Omental fat pad (tissue), 4 donors: ENCODE results near the gene TMEM43. TPM values are rescaled to one million over a fixed set of nuclear protein-coding genes. Genes with fewer than 3 reads are reported as not detected.
A peak's percentile ranks its signal among the peaks of the same experiment; 100 is the strongest.

ENCODE experiments used
- ATAC-seq: fragments of 150-250 bp; one replicate; pipeline ENCODE4 v1.9.1; 2016; ENCODE audit warnings: mild to moderate bottlenecking, moderate library complexity; ENCODE audit not compliant: low FRiP score
- DNase-seq: peaks from one replicate; pipeline ENCODE4 v3.0.0-alpha.2; 2019; ENCODE audit warnings: low spot score
- total RNA-seq, 4 donors: library from RNA; depleted of rRNA; stranded (reverse); fragments of >200 nt; gene quantifications; one replicate each; pipeline ENCODE4 v1.1.0, GENCODE V29; 2016
- TF ChIP-seq, protein P1 (sequence below), 3 donors: fragments of 450-650 bp; IDR thresholded peaks; one replicate each; pipeline ENCODE4 v1.5.1; 2016 to 2017; ENCODE audit warnings: antibody characterized with exemption in 3 of 3, mild to moderate bottlenecking in 3 of 3, moderate library complexity in 2 of 3

TMEM43 gene
- total RNA-seq, 4 donors from 2014 or later: 110 to 143 (median 140) TPM

GRCh38 chr3:14152963-14153355 is 28.1 kb downstream of the TMEM43 start:
- DNase-seq (no peak), ATAC-seq (no peak)
- TF ChIP-seq, protein P1, sequence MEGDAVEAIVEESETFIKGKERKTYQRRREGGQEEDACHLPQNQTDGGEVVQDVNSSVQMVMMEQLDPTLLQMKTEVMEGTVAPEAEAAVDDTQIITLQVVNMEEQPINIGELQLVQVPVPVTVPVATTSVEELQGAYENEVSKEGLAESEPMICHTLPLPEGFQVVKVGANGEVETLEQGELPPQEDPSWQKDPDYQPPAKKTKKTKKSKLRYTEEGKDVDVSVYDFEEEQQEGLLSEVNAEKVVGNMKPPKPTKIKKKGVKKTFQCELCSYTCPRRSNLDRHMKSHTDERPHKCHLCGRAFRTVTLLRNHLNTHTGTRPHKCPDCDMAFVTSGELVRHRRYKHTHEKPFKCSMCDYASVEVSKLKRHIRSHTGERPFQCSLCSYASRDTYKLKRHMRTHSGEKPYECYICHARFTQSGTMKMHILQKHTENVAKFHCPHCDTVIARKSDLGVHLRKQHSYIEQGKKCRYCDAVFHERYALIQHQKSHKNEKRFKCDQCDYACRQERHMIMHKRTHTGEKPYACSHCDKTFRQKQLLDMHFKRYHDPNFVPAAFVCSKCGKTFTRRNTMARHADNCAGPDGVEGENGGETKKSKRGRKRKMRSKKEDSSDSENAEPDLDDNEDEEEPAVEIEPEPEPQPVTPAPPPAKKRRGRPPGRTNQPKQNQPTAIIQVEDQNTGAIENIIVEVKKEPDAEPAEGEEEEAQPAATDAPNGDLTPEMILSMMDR (IDR thresholded peaks at IDR 0.05): no peak

GRCh38 chr3:14153663-14154062 is 28.8 kb downstream of the TMEM43 start:
- TF ChIP-seq, protein P1 (IDR thresholded peaks at IDR 0.05): no peak

GRCh38 chr3:14154276-14154675 is 29.4 kb downstream of the TMEM43 start:
- DNase-seq: no peak
- ATAC-seq: no peak
- TF ChIP-seq, protein P1 (IDR thresholded peaks at IDR 0.05): no peak

More at GRCh38 chr3:14153663-14154062, 28.8 kb downstream of the TMEM43 start:
- ATAC-seq: no peak
- no peak for DNase-seq

GRCh38 chr3:14154895-14155440 is 30.1 kb downstream of the TMEM43 start:
- TF ChIP-seq, protein P1 (IDR thresholded peaks at IDR 0.05): no peak
- DNase-seq (no peak), ATAC-seq (no peak)

DNA sequence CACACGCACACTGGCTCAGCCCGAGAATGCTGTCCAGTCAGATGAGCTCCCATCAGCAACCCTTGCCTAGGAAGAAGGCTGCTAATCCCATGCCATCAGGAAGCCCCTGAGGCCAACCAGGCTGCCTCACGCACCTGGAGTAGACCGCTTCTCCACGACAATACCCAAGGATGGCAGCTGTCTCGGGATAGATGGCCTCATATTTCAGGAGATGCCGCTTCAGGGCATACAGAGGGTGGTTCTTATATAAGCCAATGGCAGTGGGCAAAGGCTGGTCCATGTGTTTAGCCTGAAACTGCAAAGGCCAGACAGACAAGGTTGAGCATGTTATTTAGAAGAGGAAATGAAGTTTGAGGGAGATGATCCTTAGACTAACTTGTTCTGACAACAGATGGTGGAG is 31.3 kb downstream of the TMEM43 start:
- ATAC-seq (no peak), DNase-seq (no peak)
- TF ChIP-seq, protein P1 (IDR thresholded peaks at IDR 0.05): no peak

DNA sequence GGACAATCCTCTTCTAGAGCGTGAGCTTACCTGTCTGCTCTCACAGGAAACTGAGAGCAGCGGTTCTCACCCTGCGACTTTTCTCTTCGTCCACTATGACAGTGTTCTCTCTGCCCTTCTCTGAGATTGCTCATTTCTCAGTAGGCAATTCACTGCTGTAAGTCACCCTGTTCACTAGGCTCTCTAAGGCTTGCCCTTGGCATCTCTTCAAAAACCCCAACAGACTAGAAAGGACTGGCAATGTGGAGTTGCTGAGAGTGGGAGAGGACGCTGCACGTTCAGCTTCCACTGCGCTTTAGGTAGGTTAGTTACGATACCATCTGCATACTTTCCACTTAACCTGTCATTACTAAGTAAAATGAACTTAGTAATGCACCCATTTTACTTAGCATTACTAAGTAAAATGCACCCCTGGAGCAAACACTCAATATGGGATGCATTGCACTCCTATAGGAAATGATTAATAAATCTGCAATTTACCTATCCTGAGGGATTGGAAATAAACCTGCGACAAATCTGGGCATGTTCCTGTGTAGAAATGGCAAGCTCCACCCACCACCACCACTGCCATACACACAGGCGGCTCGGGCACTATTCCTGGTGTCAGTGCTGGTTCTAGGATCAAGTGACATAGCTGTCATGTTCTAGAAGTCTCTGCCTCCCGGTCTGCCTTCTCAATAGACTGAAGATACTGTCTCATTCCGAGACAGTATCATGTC is 32.1 kb downstream of the TMEM43 start:
- DNase-seq (no peak), ATAC-seq (no peak)
- TF ChIP-seq, protein P1 (IDR thresholded peaks at IDR 0.05): no peak

- TF ChIP-seq, protein P1 (IDR thresholded peaks at IDR 0.05): no peak
- peak; percentile 23 for ATAC-seq
- no peak for DNase-seq
Measured at GRCh38 chr3:14157951-14158350, 33.1 kb downstream of the TMEM43 start.
